Suprapubic skin (tissue), 4 donors: Measurements from ENCODE around the gene NSUN7.

Experiments used
- POLR2A ChIP-seq, 2 donors: fragments of 450-650 bp; IDR thresholded peaks; one replicate each; pipeline ENCODE4 v1.6.1; 2017; ENCODE audit warnings: antibody characterized with exemption in 2 of 2, mild to moderate bottlenecking in 2 of 2, moderate library complexity in 2 of 2
- POLR2AphosphoS5 ChIP-seq, 3 donors: sonication (generic); formaldehyde crosslinking; IDR thresholded peaks; one replicate each; pipeline ENCODE4 v1.6.1; 2017; ENCODE audit warnings: antibody characterized with exemption in 3 of 3
- TF ChIP-seq, protein P1 (sequence below), 2 donors: fragments of 200-600 bp in 1 of 2; fragments of 450-650 bp in 1 of 2; sonication (generic) in 1 of 2; IDR thresholded peaks; one replicate each; pipeline ENCODE4 v1.5.1; 2016 to 2019; ENCODE audit warnings: antibody characterized with exemption in 2 of 2, mild to moderate bottlenecking in 1 of 2, moderate library complexity in 1 of 2

DNA sequence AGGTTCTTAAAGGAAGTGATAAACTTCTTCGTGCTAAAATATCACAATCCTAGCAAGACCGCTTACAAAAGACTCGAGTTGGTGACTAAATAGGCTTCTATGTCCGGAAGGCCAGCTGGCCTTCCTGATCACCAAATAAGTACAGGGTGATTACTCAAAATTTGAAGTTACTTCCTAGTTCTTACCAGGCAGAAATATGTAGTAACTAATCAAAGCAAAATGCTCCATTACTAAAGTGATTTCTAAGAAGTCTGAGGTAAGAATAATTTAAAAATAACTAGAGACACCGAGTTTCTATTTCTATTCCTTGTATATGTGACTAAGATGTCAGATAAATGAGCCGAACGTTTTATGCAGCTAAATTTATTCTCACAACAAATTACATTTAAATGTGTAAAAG lies 62.2 kb downstream of the NSUN7 start:
- TF ChIP-seq, protein P1, sequence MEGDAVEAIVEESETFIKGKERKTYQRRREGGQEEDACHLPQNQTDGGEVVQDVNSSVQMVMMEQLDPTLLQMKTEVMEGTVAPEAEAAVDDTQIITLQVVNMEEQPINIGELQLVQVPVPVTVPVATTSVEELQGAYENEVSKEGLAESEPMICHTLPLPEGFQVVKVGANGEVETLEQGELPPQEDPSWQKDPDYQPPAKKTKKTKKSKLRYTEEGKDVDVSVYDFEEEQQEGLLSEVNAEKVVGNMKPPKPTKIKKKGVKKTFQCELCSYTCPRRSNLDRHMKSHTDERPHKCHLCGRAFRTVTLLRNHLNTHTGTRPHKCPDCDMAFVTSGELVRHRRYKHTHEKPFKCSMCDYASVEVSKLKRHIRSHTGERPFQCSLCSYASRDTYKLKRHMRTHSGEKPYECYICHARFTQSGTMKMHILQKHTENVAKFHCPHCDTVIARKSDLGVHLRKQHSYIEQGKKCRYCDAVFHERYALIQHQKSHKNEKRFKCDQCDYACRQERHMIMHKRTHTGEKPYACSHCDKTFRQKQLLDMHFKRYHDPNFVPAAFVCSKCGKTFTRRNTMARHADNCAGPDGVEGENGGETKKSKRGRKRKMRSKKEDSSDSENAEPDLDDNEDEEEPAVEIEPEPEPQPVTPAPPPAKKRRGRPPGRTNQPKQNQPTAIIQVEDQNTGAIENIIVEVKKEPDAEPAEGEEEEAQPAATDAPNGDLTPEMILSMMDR (IDR thresholded peaks at IDR 0.05): no peak
- TF ChIP-seq POLR2AphosphoS5 (IDR thresholded peaks at IDR 0.05) (no peak), POLR2A (IDR thresholded peaks at IDR 0.05) (no peak)
